PC-3 (cell line): ENCODE data around the gene TMEM150A. TPM values are rescaled to one million over a fixed set of nuclear protein-coding genes. Genes with fewer than 3 reads are reported as not detected.

Source experiments
- ATAC-seq: fragments of 200-7000 bp; cut with Tn5 transposase; 2 replicates; pipeline ENCODE4 v1.9.1; 2020; ENCODE audit warnings: mild to moderate bottlenecking, moderate library complexity
- BruUV-seq: library from RNA; stranded (reverse); fragments of 400-500 nt; replicated peaks from 2 replicates; lab custom pipeline; 2021; lab: Mats Ljungman, UMichigan
- CTCF ChIA-PET: fragments of 300-600 bp; sonication (Branson Sonifier 250); formaldehyde crosslinking; loops from one replicate; lab custom pipeline; 2022; ENCODE audit warnings: antibody characterized with exemption; lab: Charles Lee
- POLR2A ChIA-PET: fragments of 300-600 bp; sonication (Branson Sonifier 250); formaldehyde crosslinking; loops from one replicate; lab custom pipeline; 2022; ENCODE audit warnings: antibody characterized with exemption; ENCODE audit not compliant: unreplicated experiment; lab: Charles Lee
- DNase-seq: peaks from one replicate; pipeline ENCODE4 v3.0.0-alpha.2; 2015
- H2AFZ ChIP-seq: fragments of 300-600 bp; sonication (generic); 2 replicates; pipeline ENCODE4 v1.6.0; 2016; ENCODE audit warnings: antibody characterized with exemption, low read length
- H3F3A ChIP-seq: fragments of 300-600 bp; sonication (generic); one replicate; pipeline ENCODE4 v1.6.0; 2017; ENCODE audit warnings: antibody characterized with exemption, low read length, control low read depth, mild to moderate bottlenecking; ENCODE audit not compliant: unreplicated experiment
- H3K27ac ChIP-seq: fragments of 300-600 bp; sonication (generic); 2 replicates; pipeline ENCODE4 v1.5.1; 2016; ENCODE audit warnings: mild to moderate bottlenecking, low read length
- H3K27me3 ChIP-seq: fragments of 300-600 bp; sonication (generic); 2 replicates; pipeline ENCODE4 v1.6.1; 2016; ENCODE audit warnings: low read length, mixed read lengths
- H3K36me3 ChIP-seq: fragments of 300-600 bp; sonication (generic); 2 replicates; pipeline ENCODE4 v1.6.1; 2016; ENCODE audit warnings: low read depth, mixed run types, low read length, mixed read lengths
- H3K4me1 ChIP-seq: fragments of 300-600 bp; sonication (generic); 2 replicates; pipeline ENCODE4 v1.5.1; 2016; ENCODE audit warnings: low read length; ENCODE audit not compliant: insufficient read depth
- H3K4me2 ChIP-seq: fragments of 300-600 bp; sonication (generic); 2 replicates; pipeline ENCODE4 v1.6.0; 2016; ENCODE audit warnings: low read length
- H3K4me3 ChIP-seq: fragments of 300-600 bp; sonication (generic); 2 replicates; pipeline ENCODE4 v1.5.1; 2016; ENCODE audit warnings: mild to moderate bottlenecking, low read length, mixed read lengths
- H3K79me2 ChIP-seq: fragments of 300-600 bp; sonication (generic); 2 replicates; pipeline ENCODE4 v1.6.1; 2017; ENCODE audit warnings: low read length, mixed read lengths
- H3K9ac ChIP-seq: fragments of 300-600 bp; sonication (generic); 2 replicates; pipeline ENCODE4 v1.6.0; 2016; ENCODE audit warnings: mild to moderate bottlenecking, low read length
- H3K9me2 ChIP-seq: fragments of 300-600 bp; sonication (generic); replicated peaks from 2 replicates; pipeline ENCODE4 v1.6.1; 2016; ENCODE audit warnings: mixed run types, low read length, mixed read lengths
- H3K9me3 ChIP-seq: fragments of 300-600 bp; sonication (generic); 2 replicates; pipeline ENCODE4 v1.6.1; 2016; ENCODE audit warnings: low read length, mixed read lengths
- H4K20me1 ChIP-seq: fragments of 300-600 bp; sonication (generic); 2 replicates; pipeline ENCODE4 v1.6.1; 2016; ENCODE audit warnings: low read length, mixed read lengths
- EZH2 ChIP-seq: fragments of 300-600 bp; sonication (generic); IDR thresholded peaks from one replicate; pipeline ENCODE4 v1.6.1; 2017; ENCODE audit warnings: antibody characterized with exemption, mild to moderate bottlenecking, low read length; ENCODE audit not compliant: unreplicated experiment
- EZH2phosphoT487 ChIP-seq: fragments of 300-600 bp; sonication (generic); IDR thresholded peaks from 2 replicates; pipeline ENCODE4 v1.6.1; 2018; ENCODE audit warnings: mild to moderate bottlenecking, antibody characterized with exemption, low read length, borderline replicate concordance
- intact Hi-C: fragments of 100-400 bp; cut with micrococcal nuclease; formaldehyde crosslinking; loops from 2 replicates; pipeline ENCODE4 v1.9.0; 2023
- total RNA-seq: library from RNA; depleted of rRNA; stranded (reverse); fragments of >200 nt; gene quantifications from 2 replicates; pipeline ENCODE4 v1.2.3, GENCODE V29; 2014
- TF ChIP-seq, protein P1 (sequence below): fragments of 300-600 bp; sonication (generic); conservative IDR thresholded peaks from 2 replicates; pipeline ENCODE4 v1.5.1; 2017; ENCODE audit warnings: antibody characterized with exemption, low read depth, mild to moderate bottlenecking, low read length

Gene TMEM150A
- total RNA-seq, 1 experiment from 2014 or later = 4.9 TPM

DNA sequence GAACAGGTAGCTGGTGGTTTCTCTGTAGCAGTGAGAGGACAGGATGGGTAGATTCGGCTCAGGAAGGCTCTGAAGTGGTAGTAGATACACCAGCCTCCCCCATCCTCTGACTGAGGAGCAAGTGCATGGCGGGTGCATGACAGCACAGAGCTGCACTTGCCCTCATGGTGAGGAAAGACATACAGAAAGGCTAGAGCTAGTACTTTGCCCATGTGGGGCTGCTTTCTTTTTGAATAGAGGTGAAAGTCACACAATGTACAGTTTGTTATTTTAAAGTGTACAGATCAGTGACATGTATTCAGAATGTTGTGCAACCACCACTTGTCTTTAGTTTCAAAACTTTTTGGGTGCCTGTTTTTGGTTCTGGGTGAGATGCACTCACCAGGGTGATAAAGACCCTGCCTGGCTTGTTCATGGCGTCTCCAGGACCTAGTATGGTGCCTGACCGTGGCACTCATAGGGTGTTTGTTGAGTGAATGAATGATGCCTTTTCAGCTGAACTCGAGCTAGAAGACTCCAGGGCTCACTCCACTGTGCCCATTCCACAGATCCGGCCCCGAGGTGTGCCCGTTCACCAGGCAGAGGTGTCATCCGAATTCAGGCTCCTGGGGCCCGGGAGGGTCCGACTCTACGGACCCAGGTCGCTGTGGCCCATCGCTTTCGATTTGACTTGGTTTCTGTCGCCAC, 18.7 kb downstream of the TMEM150A start:
- Histone ChIP-seq H3F3A (no peaks in the 10 kb centered on the region), H3K9me2 (no peaks in the 10 kb centered on the region), H3K9me3 (no peaks in the 10 kb centered on the region), H3K79me2 (peaks cover 10% of the 10 kb centered on the region), H3K4me3 (no peak overlapping the region), H4K20me1 (no peaks in the 10 kb centered on the region), H3K27ac (no peak overlapping the region), H3K36me3 (no peaks in the 10 kb centered on the region), H3K4me2 (no peak overlapping the region), H3K27me3 (no peaks in the 10 kb centered on the region), H2AFZ (no peak overlapping the region), H3K4me1 (peaks cover 22% of the 10 kb centered on the region), H3K9ac (no peak overlapping the region)
- DNase-seq (no peak), ATAC-seq (no peak)
- intact Hi-C loops = loop anchor here (2.0 kb wide), 1 partner anchor 19 kb away; the partner anchor contains the start of gene TMEM150A
- TF ChIP-seq, protein P1, sequence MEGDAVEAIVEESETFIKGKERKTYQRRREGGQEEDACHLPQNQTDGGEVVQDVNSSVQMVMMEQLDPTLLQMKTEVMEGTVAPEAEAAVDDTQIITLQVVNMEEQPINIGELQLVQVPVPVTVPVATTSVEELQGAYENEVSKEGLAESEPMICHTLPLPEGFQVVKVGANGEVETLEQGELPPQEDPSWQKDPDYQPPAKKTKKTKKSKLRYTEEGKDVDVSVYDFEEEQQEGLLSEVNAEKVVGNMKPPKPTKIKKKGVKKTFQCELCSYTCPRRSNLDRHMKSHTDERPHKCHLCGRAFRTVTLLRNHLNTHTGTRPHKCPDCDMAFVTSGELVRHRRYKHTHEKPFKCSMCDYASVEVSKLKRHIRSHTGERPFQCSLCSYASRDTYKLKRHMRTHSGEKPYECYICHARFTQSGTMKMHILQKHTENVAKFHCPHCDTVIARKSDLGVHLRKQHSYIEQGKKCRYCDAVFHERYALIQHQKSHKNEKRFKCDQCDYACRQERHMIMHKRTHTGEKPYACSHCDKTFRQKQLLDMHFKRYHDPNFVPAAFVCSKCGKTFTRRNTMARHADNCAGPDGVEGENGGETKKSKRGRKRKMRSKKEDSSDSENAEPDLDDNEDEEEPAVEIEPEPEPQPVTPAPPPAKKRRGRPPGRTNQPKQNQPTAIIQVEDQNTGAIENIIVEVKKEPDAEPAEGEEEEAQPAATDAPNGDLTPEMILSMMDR = no peak
- no peak for TF ChIP-seq EZH2phosphoT487
- no peak for TF ChIP-seq EZH2
- ChIA-PET POLR2A (no interaction called here), CTCF (no interaction called here)
- no TSS peak for BruUV-seq

DNA sequence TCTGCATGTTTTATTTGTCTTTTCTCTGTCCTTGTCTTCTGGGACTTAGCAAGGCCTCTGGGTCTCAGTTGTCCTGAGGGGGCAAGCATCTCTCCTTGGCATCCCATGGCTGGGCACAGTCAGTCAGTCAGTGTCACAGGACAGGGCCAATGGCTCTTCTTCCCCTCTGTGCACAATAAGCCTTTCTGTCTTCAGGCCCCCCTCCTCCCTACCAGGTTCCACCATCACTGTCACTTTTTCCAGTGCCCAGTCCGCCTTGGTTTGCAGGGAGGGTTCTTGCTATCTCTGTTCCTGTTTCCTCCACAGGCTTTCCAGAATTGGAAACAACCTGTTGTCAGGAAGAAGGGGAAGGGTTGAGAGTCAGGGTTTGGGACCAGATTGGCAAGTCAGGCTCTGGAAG, 20.0 kb downstream of the TMEM150A start:
- Histone ChIP-seq H3K4me2 (no peak overlapping the region), H3K27me3 (no peaks in the 10 kb centered on the region), H3K36me3 (no peaks in the 10 kb centered on the region), H3K4me1 (peaks cover 28% of the 10 kb centered on the region), H3K9ac (no peak overlapping the region), H4K20me1 (no peaks in the 10 kb centered on the region), H3F3A (no peaks in the 10 kb centered on the region), H2AFZ (no peak overlapping the region), H3K9me3 (no peaks in the 10 kb centered on the region), H3K4me3 (no peak overlapping the region), H3K79me2 (peaks cover 23% of the 10 kb centered on the region), H3K9me2 (no peaks in the 10 kb centered on the region), H3K27ac (no peak overlapping the region)
- ATAC-seq (no peak), DNase-seq (no peak)
- no TSS peak for BruUV-seq
- intact Hi-C loops = no loop called here
- POLR2A ChIA-PET = no interaction called here
- CTCF ChIA-PET = no interaction called here
- TF ChIP-seq EZH2 (no peak), EZH2phosphoT487 (no peak)
- TF ChIP-seq, protein P1 = no peak

DNA sequence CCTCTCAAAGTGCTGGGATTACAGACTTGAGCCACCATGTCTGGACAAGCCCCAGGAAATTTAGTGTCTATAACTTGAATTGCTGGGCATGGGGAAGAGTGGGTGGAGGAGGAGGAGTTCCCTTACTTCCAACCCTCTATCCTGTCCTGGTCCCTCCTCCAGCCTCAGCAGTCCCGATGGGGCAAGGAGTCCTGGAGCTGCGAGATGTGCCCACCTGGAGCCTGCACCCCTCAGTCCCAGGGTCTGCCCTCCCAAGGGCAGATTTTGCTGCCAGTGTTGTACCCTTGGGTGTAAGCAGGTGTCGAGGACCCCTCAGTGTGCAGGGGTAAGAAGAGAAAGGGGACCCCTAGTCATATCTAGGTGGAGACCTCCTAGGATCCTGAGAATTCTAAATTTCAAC, 22.3 kb downstream of the TMEM150A start:
- Histone ChIP-seq H4K20me1 (no peaks in the 10 kb centered on the region), H3K36me3 (no peaks in the 10 kb centered on the region), H2AFZ (no peak overlapping the region), H3K4me3 (no peak overlapping the region), H3K9me3 (no peaks in the 10 kb centered on the region), H3F3A (no peaks in the 10 kb centered on the region), H3K4me1 (peaks cover 26% of the 10 kb centered on the region), H3K4me2 (no peak overlapping the region), H3K27me3 (no peaks in the 10 kb centered on the region), H3K79me2 (peaks cover 24% of the 10 kb centered on the region), H3K9ac (no peak overlapping the region), H3K9me2 (no peaks in the 10 kb centered on the region), H3K27ac (no peak overlapping the region)
- ATAC-seq (no peak), DNase-seq (no peak)
- POLR2A ChIA-PET = no interaction called here
- no peak for TF ChIP-seq EZH2
- TF ChIP-seq, protein P1 = no peak
- intact Hi-C loops = no loop called here
- no TSS peak for BruUV-seq
- CTCF ChIA-PET = no interaction called here
